Transverse colon (tissue), 3 donors: ENCODE results near the gene EGFR.

Source experiments
- POLR2A ChIP-seq: fragments of 450-650 bp; IDR thresholded peaks from one replicate; pipeline ENCODE4 v1.6.1; 2016; ENCODE audit warnings: antibody characterized with exemption, mild to moderate bottlenecking, moderate library complexity
- TF ChIP-seq, protein P1 (sequence below), 5 experiments: fragments of 200-600 bp in 3 of 5; fragments of 450-650 bp in 2 of 5; sonication (generic) in 3 of 5; IDR thresholded peaks; 1 replicate in 2 of 5; 2 replicates in 3 of 5; pipeline ENCODE4 v1.5.1; 2016 to 2017; ENCODE audit warnings: antibody characterized with exemption in 5 of 5, inconsistent platforms in 3 of 5, mild to moderate bottlenecking in 2 of 5, moderate library complexity in 1 of 5

GRCh38 chr7:55251313-55251712 is 232.5 kb downstream of the EGFR start:
- TF ChIP-seq, protein P1, sequence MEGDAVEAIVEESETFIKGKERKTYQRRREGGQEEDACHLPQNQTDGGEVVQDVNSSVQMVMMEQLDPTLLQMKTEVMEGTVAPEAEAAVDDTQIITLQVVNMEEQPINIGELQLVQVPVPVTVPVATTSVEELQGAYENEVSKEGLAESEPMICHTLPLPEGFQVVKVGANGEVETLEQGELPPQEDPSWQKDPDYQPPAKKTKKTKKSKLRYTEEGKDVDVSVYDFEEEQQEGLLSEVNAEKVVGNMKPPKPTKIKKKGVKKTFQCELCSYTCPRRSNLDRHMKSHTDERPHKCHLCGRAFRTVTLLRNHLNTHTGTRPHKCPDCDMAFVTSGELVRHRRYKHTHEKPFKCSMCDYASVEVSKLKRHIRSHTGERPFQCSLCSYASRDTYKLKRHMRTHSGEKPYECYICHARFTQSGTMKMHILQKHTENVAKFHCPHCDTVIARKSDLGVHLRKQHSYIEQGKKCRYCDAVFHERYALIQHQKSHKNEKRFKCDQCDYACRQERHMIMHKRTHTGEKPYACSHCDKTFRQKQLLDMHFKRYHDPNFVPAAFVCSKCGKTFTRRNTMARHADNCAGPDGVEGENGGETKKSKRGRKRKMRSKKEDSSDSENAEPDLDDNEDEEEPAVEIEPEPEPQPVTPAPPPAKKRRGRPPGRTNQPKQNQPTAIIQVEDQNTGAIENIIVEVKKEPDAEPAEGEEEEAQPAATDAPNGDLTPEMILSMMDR (IDR thresholded peaks at IDR 0.05), result no peak
- no peak for TF ChIP-seq POLR2A
